ENCODE data around the gene PTPRE.

The PTPRE gene

DNA sequence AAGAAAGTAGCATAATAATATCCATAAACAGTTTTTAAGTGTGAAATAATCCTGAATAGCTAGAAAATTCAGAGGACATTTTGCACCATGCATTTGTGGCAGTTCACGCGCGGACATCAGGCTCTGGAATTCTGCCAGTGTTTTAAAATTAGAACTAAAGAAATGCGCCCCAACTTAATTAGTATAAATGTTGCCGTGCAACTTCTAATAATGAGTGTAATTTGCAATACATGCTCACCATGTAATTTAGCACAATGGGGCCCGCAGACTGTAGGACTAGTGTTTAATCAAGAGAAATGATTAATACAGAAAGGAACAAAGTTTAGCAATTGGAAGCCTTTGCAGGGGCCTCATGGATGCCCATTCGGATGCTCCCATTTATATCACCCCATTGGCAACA, 96.6 kb downstream of the PTPRE start:
- no peak overlapping the region for H3K9ac ChIP-seq (ENCODE audit: low read length)
- H3K79me2 ChIP-seq (ENCODE audit: low read length) = no peaks in the 10 kb centered on the region
- H3K9me3 ChIP-seq (ENCODE audit: insufficient read depth, low read length) = no peaks in the 10 kb centered on the region
- H3K4me3 ChIP-seq (ENCODE audit: low read length) = no peak overlapping the region
- H4K20me1 ChIP-seq (ENCODE audit: insufficient read depth, low read length) = no peaks in the 10 kb centered on the region
- H3K4me1 ChIP-seq (ENCODE audit: low read length) = peaks cover 3% of the 10 kb centered on the region; the same call in 1 of the 2 replicates
- H3K4me2 ChIP-seq (ENCODE audit: low read length) = no peak overlapping the region
- no peaks in the 10 kb centered on the region for H3K36me3 ChIP-seq (replicated peaks; ENCODE audit: low read depth, low read length)
- H3K27ac ChIP-seq (ENCODE audit: low read length) = no peak overlapping the region
- TF ChIP-seq EZH2phosphoT487 (IDR thresholded peaks at IDR 0.05; ENCODE audit: low read depth) = no peak
- TF ChIP-seq, protein P1, sequence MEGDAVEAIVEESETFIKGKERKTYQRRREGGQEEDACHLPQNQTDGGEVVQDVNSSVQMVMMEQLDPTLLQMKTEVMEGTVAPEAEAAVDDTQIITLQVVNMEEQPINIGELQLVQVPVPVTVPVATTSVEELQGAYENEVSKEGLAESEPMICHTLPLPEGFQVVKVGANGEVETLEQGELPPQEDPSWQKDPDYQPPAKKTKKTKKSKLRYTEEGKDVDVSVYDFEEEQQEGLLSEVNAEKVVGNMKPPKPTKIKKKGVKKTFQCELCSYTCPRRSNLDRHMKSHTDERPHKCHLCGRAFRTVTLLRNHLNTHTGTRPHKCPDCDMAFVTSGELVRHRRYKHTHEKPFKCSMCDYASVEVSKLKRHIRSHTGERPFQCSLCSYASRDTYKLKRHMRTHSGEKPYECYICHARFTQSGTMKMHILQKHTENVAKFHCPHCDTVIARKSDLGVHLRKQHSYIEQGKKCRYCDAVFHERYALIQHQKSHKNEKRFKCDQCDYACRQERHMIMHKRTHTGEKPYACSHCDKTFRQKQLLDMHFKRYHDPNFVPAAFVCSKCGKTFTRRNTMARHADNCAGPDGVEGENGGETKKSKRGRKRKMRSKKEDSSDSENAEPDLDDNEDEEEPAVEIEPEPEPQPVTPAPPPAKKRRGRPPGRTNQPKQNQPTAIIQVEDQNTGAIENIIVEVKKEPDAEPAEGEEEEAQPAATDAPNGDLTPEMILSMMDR (IDR thresholded peaks at IDR 0.05; ENCODE audit: low read depth, low read length) = no peak
- no peak overlapping the region for H2AFZ ChIP-seq (ENCODE audit: low read depth, low read length)
- H3K27me3 ChIP-seq (ENCODE audit: low read depth, low read length) = no peaks in the 10 kb centered on the region; the same call in 1 of the 2 replicates

- no peak overlapping the region for H3K27ac ChIP-seq (ENCODE audit: low read length)
- no peak overlapping the region for H2AFZ ChIP-seq (ENCODE audit: low read depth, low read length)
- peaks cover 8% of the 10 kb centered on the region for H3K4me1 ChIP-seq (ENCODE audit: low read length)
- no peaks in the 10 kb centered on the region for H3K36me3 ChIP-seq (replicated peaks; ENCODE audit: low read depth, low read length)
- no peaks in the 10 kb centered on the region for H3K9me3 ChIP-seq (ENCODE audit: insufficient read depth, low read length)
- no peak overlapping the region for H3K4me3 ChIP-seq (ENCODE audit: low read length)
- TF ChIP-seq, protein P1 (IDR thresholded peaks at IDR 0.05; ENCODE audit: low read depth, low read length) = no peak
- H3K79me2 ChIP-seq (ENCODE audit: low read length) = no peaks in the 10 kb centered on the region
- 0 out of 2 replicates have a peak, but pooled peaks cover 4% of the 10 kb centered on the region for H3K27me3 ChIP-seq (ENCODE audit: low read depth, low read length)
- H3K9ac ChIP-seq (ENCODE audit: low read length) = no peak overlapping the region
- H4K20me1 ChIP-seq (ENCODE audit: insufficient read depth, low read length) = no peaks in the 10 kb centered on the region
- H3K4me2 ChIP-seq (ENCODE audit: low read length) = no peak overlapping the region
Observed at GRCh38 chr10:128005858-128006257, 99.0 kb downstream of the PTPRE start.

GRCh38 chr10:128007056-128007455, 100.2 kb downstream of the PTPRE start:
- Histone ChIP-seq H3K27ac (ENCODE audit: low read length) (no peak overlapping the region), H3K9me3 (ENCODE audit: insufficient read depth, low read length) (no peaks in the 10 kb centered on the region), H3K79me2 (ENCODE audit: low read length) (no peaks in the 10 kb centered on the region), H3K4me2 (ENCODE audit: low read length) (no peak overlapping the region), H3K27me3 (ENCODE audit: low read depth, low read length) (0 out of 2 replicates have a peak, but pooled peaks cover 4% of the 10 kb centered on the region), H3K36me3 (replicated peaks; ENCODE audit: low read depth, low read length) (no peaks in the 10 kb centered on the region), H3K4me1 (ENCODE audit: low read length) (peaks cover 15% of the 10 kb centered on the region), H3K4me3 (ENCODE audit: low read length) (no peak overlapping the region), H2AFZ (ENCODE audit: low read depth, low read length) (no peak overlapping the region), H3K9ac (ENCODE audit: low read length) (no peak overlapping the region), H4K20me1 (ENCODE audit: insufficient read depth, low read length) (no peaks in the 10 kb centered on the region)
- no peak for TF ChIP-seq EZH2phosphoT487 (IDR thresholded peaks at IDR 0.05; ENCODE audit: low read depth)
- TF ChIP-seq, protein P1 (IDR thresholded peaks at IDR 0.05; ENCODE audit: low read depth, low read length) = no peak

DNA sequence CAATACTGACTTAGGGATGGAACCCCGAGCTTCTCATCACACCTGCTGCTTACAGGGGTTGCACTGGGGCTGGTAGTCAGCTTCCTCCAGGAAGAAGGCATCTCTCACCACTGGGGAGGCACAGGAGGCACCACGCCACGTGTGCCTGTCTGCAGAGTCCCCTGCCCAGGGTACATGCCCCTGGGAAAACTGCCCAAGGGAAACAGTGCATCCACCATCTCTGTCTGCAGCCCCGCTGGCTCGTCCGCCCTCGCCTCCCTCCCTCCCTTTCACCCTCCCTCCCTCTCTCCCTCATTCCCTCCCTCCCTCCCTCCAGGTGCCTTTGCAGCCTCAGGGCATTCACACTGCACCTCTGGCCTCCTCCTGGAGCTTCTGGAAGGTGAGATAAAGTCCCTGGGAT, 101.1 kb downstream of the PTPRE start:
- Histone ChIP-seq H2AFZ (ENCODE audit: low read depth, low read length) (no peak overlapping the region), H3K4me3 (ENCODE audit: low read length) (no peak overlapping the region), H3K4me1 (ENCODE audit: low read length) (peaks cover 15% of the 10 kb centered on the region), H3K27ac (ENCODE audit: low read length) (no peak overlapping the region), H4K20me1 (ENCODE audit: insufficient read depth, low read length) (no peaks in the 10 kb centered on the region), H3K9me3 (ENCODE audit: insufficient read depth, low read length) (no peaks in the 10 kb centered on the region), H3K27me3 (ENCODE audit: low read depth, low read length) (0 out of 2 replicates have a peak, but pooled peaks cover 4% of the 10 kb centered on the region), H3K9ac (ENCODE audit: low read length) (no peak overlapping the region), H3K79me2 (ENCODE audit: low read length) (no peaks in the 10 kb centered on the region), H3K4me2 (ENCODE audit: low read length) (no peak overlapping the region), H3K36me3 (replicated peaks; ENCODE audit: low read depth, low read length) (no peaks in the 10 kb centered on the region)
- TF ChIP-seq EZH2phosphoT487 (IDR thresholded peaks at IDR 0.05; ENCODE audit: low read depth) = no peak
- TF ChIP-seq, protein P1 (IDR thresholded peaks at IDR 0.05; ENCODE audit: low read depth, low read length) = no peak
